K562 (cell line): ENCODE measurements around the gene GINS1. TPM values are rescaled to one million over a fixed set of nuclear protein-coding genes. Genes with fewer than 3 reads are reported as not detected.

Experiments used
- ATAC-seq: fragments of 200-7000 bp; cut with Tn5 transposase; 3 replicates; pipeline ENCODE4 v1.9.1; 2020; ENCODE audit warnings: moderate library complexity
- BruUV-seq: library from RNA; stranded (reverse); fragments of 400-500 nt; replicated peaks from 2 replicates; lab custom pipeline; 2021; lab: Mats Ljungman, UMichigan
- CTCF ChIA-PET: fragments of 300-600 bp; formaldehyde crosslinking; extraction: SDS; loops from one replicate; lab custom pipeline; 2021; ENCODE audit warnings: low intra/inter-chr PET ratio; lab: Yijun Ruan, JAX
- POLR2A ChIA-PET: fragments of 300-600, 350-650 bp; sonication (Branson Sonifier 250); formaldehyde crosslinking; extraction: SDS; loops from one replicate; lab custom pipeline; 2021; ENCODE audit warnings: antibody characterized with exemption, inconsistent platforms; lab: Yijun Ruan, JAX
- DNase-seq, 4 experiments: peaks; one replicate each; pipeline versions ENCODE4 v3.0.0 to v3.0.0-alpha.2; 2011 to 2018; ENCODE audit warnings: low spot score in 3 of 4, mixed read lengths in 3 of 4; ENCODE audit errors: extremely low read depth in 1 of 4
- FAIRE-seq: peaks from 2 replicates; lab custom pipeline; 2011; peaks lifted over from hg19 to GRCh38; lab: Jason Lieb, UNC
- H2AFZ ChIP-seq: 2 replicates; pipeline ENCODE4 v1.6.0; 2011; ENCODE audit warnings: low read depth, low read length, control low read depth, inconsistent platforms
- H3K27ac ChIP-seq: fragments of 200-600 bp; 3 replicates; pipeline ENCODE4 v1.8.0; 2011; ENCODE audit warnings: low read depth, mild to moderate bottlenecking, control low read depth, inconsistent platforms, low read length, moderate library complexity, mixed read lengths; ENCODE audit errors: extremely low read depth
- H3K27me3 ChIP-seq, 2 experiments: fragments of 300-600 bp in 1 of 2; 2 replicates in 1 of 2; 3 replicates in 1 of 2; pipeline versions ENCODE4 v1.6.0 to v1.8.0; 2011; ENCODE audit warnings: inconsistent platforms in 2 of 2, low read length in 2 of 2, mild to moderate bottlenecking in 1 of 2, mixed read lengths in 1 of 2, moderate library complexity in 1 of 2; ENCODE audit not compliant: control insufficient read depth in 2 of 2, insufficient read depth in 2 of 2
- H3K36me3 ChIP-seq: fragments of 300-600 bp; 3 replicates; pipeline ENCODE4 v1.8.0; 2011; ENCODE audit warnings: mild to moderate bottlenecking, low read length, inconsistent platforms; ENCODE audit not compliant: control insufficient read depth, insufficient read depth
- H3K4me1 ChIP-seq, 2 experiments: fragments of 200-600 bp in 1 of 2; replicated peaks in 1 of 2; 2 replicates in 1 of 2; 3 replicates in 1 of 2; pipeline versions ENCODE4 v1.5.1 to v1.8.0; 2011; ENCODE audit warnings: inconsistent platforms in 2 of 2, low read length in 2 of 2, mild to moderate bottlenecking in 1 of 2, mixed read lengths in 1 of 2, moderate library complexity in 1 of 2; ENCODE audit not compliant: control insufficient read depth in 2 of 2, insufficient read depth in 2 of 2
- H3K4me2 ChIP-seq: 2 replicates; pipeline ENCODE4 v1.6.1; 2011; ENCODE audit warnings: low read length, control low read depth, inconsistent platforms, mixed read lengths; ENCODE audit not compliant: insufficient read depth
- H3K4me3 ChIP-seq: fragments of 200-600 bp; sonication (generic), shearing (Covaris generic); 2 replicates; pipeline ENCODE4 v1.5.1; 2016; ENCODE audit warnings: control low read depth, inconsistent platforms
- H3K79me2 ChIP-seq: fragments of 200-600 bp; 3 replicates; pipeline ENCODE4 v1.8.0; 2011; ENCODE audit warnings: low read length, inconsistent platforms; ENCODE audit not compliant: control insufficient read depth, insufficient read depth
- H3K9ac ChIP-seq, 2 experiments: 2 replicates each; pipeline versions ENCODE4 v1.6.0 to v1.6.1; 2011; ENCODE audit warnings: low read depth in 2 of 2, low read length in 2 of 2, control low read depth in 1 of 2, inconsistent platforms in 1 of 2, mild to moderate bottlenecking in 1 of 2, mixed read lengths in 1 of 2; ENCODE audit not compliant: insufficient read depth in 1 of 2
- H3K9me1 ChIP-seq: one replicate; pipeline ENCODE4 v1.6.0; 2011; ENCODE audit warnings: inconsistent platforms, mild to moderate bottlenecking, low read length, moderate library complexity; ENCODE audit not compliant: control insufficient read depth, insufficient read depth
- H3K9me3 ChIP-seq: replicated peaks from 2 replicates; pipeline ENCODE4 v1.5.1; 2011; ENCODE audit warnings: low read depth, low read length, inconsistent platforms; ENCODE audit not compliant: control insufficient read depth, insufficient read depth
- H4K20me1 ChIP-seq: replicated peaks from 2 replicates; pipeline ENCODE4 v1.6.1; 2011; ENCODE audit warnings: low read length, inconsistent platforms, mixed read lengths; ENCODE audit not compliant: control insufficient read depth, insufficient read depth
- DPF2 ChIP-seq: fragments of 450-650 bp; IDR thresholded peaks from 2 replicates; pipeline ENCODE4 v1.6.1; 2016
- ERF ChIP-seq: fragments of 450-650 bp; formaldehyde crosslinking; IDR thresholded peaks from 2 replicates; pipeline ENCODE4 v1.4.0; 2020; ENCODE audit warnings: mild to moderate bottlenecking, mixed read lengths
- KDM4B ChIP-seq, 2 experiments: fragments of 450-650 bp in 1 of 2; sonication (generic) in 1 of 2; IDR thresholded peaks; 2 replicates each; pipeline ENCODE4 v1.6.1; 2016 to 2017; ENCODE audit warnings: borderline replicate concordance in 2 of 2, antibody characterized with exemption in 1 of 2, low read depth in 1 of 2, mild to moderate bottlenecking in 1 of 2
- MNT ChIP-seq, 2 experiments: fragments of 450-650 bp; conservative IDR thresholded peaks; 2 replicates each; pipeline ENCODE4 v1.6.1; 2017; ENCODE audit warnings: mild to moderate bottlenecking in 2 of 2, moderate library complexity in 2 of 2
- MTA1 ChIP-seq: fragments of 450-650 bp; IDR thresholded peaks from 2 replicates; pipeline ENCODE4 v1.6.1; 2017; ENCODE audit warnings: borderline replicate concordance
- MXD1 ChIP-seq: fragments of 250-450 bp; sonication (Bioruptor Pico); IDR thresholded peaks from 2 replicates; pipeline ENCODE4 v1.8.0; 2021; ENCODE audit warnings: borderline replicate concordance, mild to moderate bottlenecking, moderate library complexity; ENCODE audit not compliant: poor library complexity, severe bottlenecking
- PTBP1 ChIP-seq: fragments of 200-400 bp; formaldehyde crosslinking; IDR thresholded peaks from 2 replicates; pipeline ENCODE4 v1.6.1; 2017; ENCODE audit warnings: low read depth, low read length
- RUNX1 ChIP-seq: sonication (generic); IDR thresholded peaks from 2 replicates; pipeline ENCODE4 v1.6.1; 2016; ENCODE audit warnings: antibody characterized with exemption, low read depth
- TBP ChIP-seq: optimal IDR thresholded peaks from 2 replicates; pipeline ENCODE3; 2011; ENCODE audit warnings: low read depth, low read length, improper control_type of control experiment
- ZBTB17 ChIP-seq: fragments of 450-650 bp; formaldehyde crosslinking; IDR thresholded peaks from 2 replicates; pipeline ENCODE4 v1.4.0; 2020; ENCODE audit warnings: mild to moderate bottlenecking
- ZNF184 ChIP-seq: sonication (generic); formaldehyde crosslinking; IDR thresholded peaks from 2 replicates; pipeline ENCODE4 v1.5.0; 2020; ENCODE audit warnings: missing genetic modification reagents
- ZNF696 ChIP-seq: fragments of 250-450 bp; sonication (Bioruptor Pico); conservative IDR thresholded peaks from 2 replicates; pipeline ENCODE4 v1.4.0; 2020; ENCODE audit warnings: mild to moderate bottlenecking, moderate library complexity
- WGBS: fragments of 100-300 bp; shearing (Covaris generic); methylation state at CpG from one replicate; pipeline ENCODE4 v1.1.6; 2016; ENCODE audit warnings: low coverage, mixed read lengths; ENCODE audit not compliant: insufficient coverage; ENCODE audit errors: missing lambda C conversion rate; 5-methylcytosine and 5-hydroxymethylcytosine counted together
- in situ Hi-C: fragments of 300-500 bp; cut with MboI; formaldehyde crosslinking; loops from 4 replicates; pipeline ENCODE4 v1.15.0; 2018; ENCODE audit warnings: inconsistent platforms, mixed read lengths
- intact Hi-C: fragments of 100-400 bp; cut with micrococcal nuclease; formaldehyde crosslinking; loops from 2 replicates; pipeline ENCODE4 v1.14.2; 2022
- polyA plus RNA-seq, 8 experiments: library from polyadenylated mRNA; depleted of rRNA in 4 of 8; stranded (reverse) in 5 of 8; unstranded in 3 of 8; fragments of >200 nt; fragmentation: Nextera tagmentation in 2 of 8; fragmentation: Illumina TruSeq in 1 of 8; extraction: Ambion mirVana in 2 of 8; extraction: Trizol in 1 of 8; gene quantifications; 2 replicates each; pipeline versions ENCODE4 v1.2.1 to v1.2.3, GENCODE V29; 2011 to 2014; ENCODE audit warnings: inconsistent platforms in 1 of 8, missing spikeins in 1 of 8
- total RNA-seq, 7 experiments: library from RNA; depleted of rRNA in 6 of 7; stranded (reverse); fragments of >200 nt in 6 of 7; fragmentation: Illumina TruSeq in 2 of 7; extraction: Trizol in 2 of 7; gene quantifications; 2 replicates each; pipeline versions ENCODE4 v1.2.1 to v1.2.3, GENCODE V29; 2011 to 2021; ENCODE audit warnings: low replicate concordance in 1 of 7
- TF ChIP-seq, protein P1 (sequence below): IDR thresholded peaks from 3 replicates; pipeline ENCODE4 v1.6.1; 2011; ENCODE audit warnings: borderline replicate concordance, mild to moderate bottlenecking, moderate library complexity; ENCODE audit not compliant: insufficient read length; ENCODE audit errors: extremely low read depth

GINS1 gene
- total and polyA plus RNA-seq, 9 of the 15 experiments (the other 6 are each of a cell fraction or from before 2014, with no cell fraction given) = 13.1 to 31.8 (median 24.1) TPM

DNA sequence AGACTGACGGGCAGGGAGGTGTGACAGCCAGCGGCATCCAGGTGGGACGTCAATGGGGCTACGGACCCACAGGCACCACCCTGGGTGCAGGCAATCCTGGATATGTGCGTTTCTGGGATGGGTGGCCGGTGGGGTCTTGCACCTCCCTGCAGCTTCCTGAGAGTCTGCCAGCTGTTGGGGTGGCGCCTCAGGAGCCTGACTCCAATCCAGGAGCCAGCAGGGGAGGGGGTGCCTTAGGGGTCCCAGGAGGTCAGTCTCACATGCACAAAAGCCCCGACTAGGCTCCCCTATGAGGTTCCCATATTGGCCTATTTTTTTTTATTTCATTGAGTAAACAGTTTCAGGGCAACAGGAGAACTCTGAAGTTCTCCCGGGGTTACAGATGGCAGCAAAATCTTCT lies 73.3 kb downstream of the GINS1 start:
- Histone ChIP-seq H3K9me3 (no peaks in the 10 kb centered on the region), H3K27me3 (peaks cover 7 to 53% of the 10 kb centered on the region in 2 experiments; a peak in 4 of 5 replicates), H3K36me3 (no peaks in the 10 kb centered on the region), H3K79me2 (no peaks in the 10 kb centered on the region), H4K20me1 (no peaks in the 10 kb centered on the region), H3K9me1 (no peaks in the 10 kb centered on the region), H3K27ac (no peak overlapping the region), H3K4me2 (no peak overlapping the region), H2AFZ (no peak overlapping the region), H3K4me3 (no peak overlapping the region), H3K4me1 (no peaks in the 10 kb centered on the region), H3K9ac (no peak overlapping the region)
- BruUV-seq = no TSS peak
- ChIA-PET CTCF (no interaction called here), POLR2A (no interaction called here)
- intact Hi-C loops = no loop called here
- ATAC-seq = no peak
- DNase-seq = no peak
- in situ Hi-C loops = no loop called here
- no peak for TF ChIP-seq RUNX1
- TF ChIP-seq MNT (conservative IDR thresholded peaks at IDR 0.05) = no peak
- no peak for TF ChIP-seq MTA1
- TF ChIP-seq DPF2 = no peak
- TF ChIP-seq TBP = no peak
- TF ChIP-seq ZNF696 (CRISPR knock-in tag) = no peak
- no peak for TF ChIP-seq ERF (CRISPR knock-in tag)
- TF ChIP-seq PTBP1 = no peak
- no peak for TF ChIP-seq MXD1 (CRISPR knock-in tag)
- TF ChIP-seq, protein P1, sequence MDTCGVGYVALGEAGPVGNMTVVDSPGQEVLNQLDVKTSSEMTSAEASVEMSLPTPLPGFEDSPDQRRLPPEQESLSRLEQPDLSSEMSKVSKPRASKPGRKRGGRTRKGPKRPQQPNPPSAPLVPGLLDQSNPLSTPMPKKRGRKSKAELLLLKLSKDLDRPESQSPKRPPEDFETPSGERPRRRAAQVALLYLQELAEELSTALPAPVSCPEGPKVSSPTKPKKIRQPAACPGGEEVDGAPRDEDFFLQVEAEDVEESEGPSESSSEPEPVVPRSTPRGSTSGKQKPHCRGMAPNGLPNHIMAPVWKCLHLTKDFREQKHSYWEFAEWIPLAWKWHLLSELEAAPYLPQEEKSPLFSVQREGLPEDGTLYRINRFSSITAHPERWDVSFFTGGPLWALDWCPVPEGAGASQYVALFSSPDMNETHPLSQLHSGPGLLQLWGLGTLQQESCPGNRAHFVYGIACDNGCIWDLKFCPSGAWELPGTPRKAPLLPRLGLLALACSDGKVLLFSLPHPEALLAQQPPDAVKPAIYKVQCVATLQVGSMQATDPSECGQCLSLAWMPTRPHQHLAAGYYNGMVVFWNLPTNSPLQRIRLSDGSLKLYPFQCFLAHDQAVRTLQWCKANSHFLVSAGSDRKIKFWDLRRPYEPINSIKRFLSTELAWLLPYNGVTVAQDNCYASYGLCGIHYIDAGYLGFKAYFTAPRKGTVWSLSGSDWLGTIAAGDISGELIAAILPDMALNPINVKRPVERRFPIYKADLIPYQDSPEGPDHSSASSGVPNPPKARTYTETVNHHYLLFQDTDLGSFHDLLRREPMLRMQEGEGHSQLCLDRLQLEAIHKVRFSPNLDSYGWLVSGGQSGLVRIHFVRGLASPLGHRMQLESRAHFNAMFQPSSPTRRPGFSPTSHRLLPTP = no peak
- no peak for TF ChIP-seq KDM4B (IDR thresholded peaks at IDR 0.05; ENCODE audit: borderline replicate concordance in 2 of 2, low read depth in 1 of 2)
- no peak for TF ChIP-seq ZNF184 (CRISPR knock-in tag)
- no peak for TF ChIP-seq ZBTB17
- no peak for FAIRE-seq
- 0% methylated on average over 9 of the region's 9 CpGs for WGBS
